Stimulated activated CD4-positive, alpha-beta T cell treated with anti-CD3 and anti-CD28 coated beads, Interleukin-1b, Interleukin-23, amount 100 ng/mL, for 1 hour (primary cell): ENCODE data around the gene UBL5.
"Not testable (repeated sequence)": the region's sequence is repeated elsewhere in the genome, so short reads cannot be mapped to it uniquely, and the experiment has no call there.

Source experiments
- DNase-seq, 2 donors: peaks; one replicate each; pipeline ENCODE4 v3.0.0-alpha.2; 2020; ENCODE audit warnings: low read depth in 2 of 2

UBL5 gene

DNA sequence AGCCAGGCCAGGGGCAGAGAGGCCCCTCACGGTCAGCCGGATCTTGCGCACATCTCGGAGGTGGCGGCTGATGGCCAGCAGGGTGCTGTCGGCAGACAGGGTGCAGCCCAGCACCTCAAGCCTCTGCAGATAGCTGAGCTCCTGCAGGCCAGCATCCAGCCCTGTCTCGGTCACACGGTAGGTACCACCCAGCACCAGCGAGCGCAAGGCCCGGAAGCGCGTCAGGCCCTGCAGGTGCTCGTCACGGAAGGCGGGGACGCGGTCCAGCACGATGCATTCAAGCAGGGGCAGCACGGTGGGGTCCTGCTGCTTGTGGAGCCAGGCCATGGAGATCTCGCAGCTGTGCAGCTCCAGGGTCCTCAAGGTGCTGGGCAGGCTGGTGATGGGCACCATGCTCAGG, 16.6 kb upstream of the UBL5 start:
- DNase-seq = no peak

GRCh38 chr19:9818175-9818733, 9.5 kb upstream of the UBL5 start:
- no peak for DNase-seq

DNA sequence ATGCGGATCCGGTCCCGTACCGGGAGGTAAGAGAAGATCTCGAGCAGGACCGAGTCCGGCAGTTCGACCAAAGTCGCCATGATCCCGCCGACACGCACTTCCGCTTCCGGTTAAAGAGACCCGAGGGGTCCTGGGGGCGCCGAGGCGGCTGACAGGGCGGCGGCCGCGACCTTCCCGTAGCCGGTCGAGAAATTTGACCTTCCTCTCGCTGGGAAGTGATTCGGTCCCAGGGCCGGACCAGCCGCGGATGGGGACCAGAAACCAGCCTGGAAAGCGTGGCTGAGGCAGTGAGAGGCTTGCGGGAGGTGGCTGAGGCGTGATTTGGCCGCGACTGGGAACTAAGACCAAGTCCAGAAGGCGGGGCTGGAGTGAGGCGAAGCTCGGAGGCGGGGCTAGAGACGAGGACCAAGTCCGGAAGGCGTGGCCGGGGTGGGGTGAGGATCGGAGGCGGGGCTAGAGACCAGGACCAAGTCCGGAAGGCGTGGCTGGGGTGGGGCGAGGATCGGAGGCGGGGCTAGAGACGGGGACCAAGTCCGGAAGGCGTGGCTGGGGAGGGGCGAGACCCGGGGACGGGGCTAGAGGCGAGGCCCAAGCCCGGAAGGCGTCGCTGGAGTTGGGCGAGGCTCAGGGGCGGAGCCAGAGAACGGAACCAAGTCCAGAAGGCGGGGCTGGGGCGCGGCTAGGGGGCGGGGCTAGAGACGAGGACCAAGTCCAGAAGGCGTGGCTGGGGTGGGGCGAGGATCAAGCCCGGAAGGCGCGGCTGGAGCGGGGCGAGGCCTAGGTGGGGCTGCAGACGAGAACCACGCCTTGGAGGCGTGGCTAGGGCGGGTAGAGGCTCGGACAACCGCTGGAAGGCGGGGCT, 8.8 kb upstream of the UBL5 start, which contains the start of gene FBXL12:
TSS of gene FBXL12 (minus strand) at position 346 of the 862 bp plus-strand sequence. CDS start at position 80, 266 bp downstream.
- DNase-seq = peak; percentile 100

GRCh38 chr19:9819596-9819909, 8.2 kb upstream of the UBL5 start:
- no peak for DNase-seq

DNA sequence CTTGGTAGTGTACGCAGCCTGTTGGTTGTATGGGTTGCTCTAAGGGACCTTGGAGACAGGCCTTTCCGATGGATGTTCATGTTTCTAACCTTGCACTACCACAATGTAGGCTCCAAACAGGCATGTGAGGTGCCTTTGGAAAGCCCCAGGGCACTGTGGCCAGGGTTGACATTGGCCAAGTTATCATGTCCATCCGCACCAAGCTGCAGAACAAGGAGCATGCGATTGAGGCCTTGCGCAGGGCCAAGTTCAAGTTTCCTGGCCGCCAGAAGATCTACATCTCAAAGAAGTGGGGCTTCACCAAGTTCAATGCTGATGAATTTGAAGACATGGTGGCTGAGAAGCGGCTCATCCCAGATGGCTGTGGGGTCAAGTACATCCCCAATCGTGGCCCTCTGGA, 7.7 kb upstream of the UBL5 start:
- DNase-seq = not testable (repeated sequence)

DNA sequence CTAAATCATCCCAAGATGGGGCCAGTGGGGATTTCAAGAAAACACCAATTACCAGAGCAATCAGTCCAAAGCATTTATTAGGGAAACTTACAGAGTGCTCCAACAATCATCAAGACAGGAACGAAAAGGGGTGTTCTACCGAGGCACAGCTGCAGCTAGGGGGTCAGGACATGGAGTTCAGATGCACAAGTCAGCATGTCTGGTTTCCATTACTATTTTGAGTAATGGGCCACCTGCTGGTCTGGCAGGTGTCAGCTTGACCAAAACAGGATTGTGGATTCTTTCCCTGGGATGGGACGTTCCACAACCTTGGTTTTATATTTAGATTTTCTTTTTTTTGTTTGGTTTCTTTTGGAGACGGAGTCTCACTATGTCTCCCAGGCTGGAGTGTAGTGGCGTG, 3.9 kb upstream of the UBL5 start:
- no peak for DNase-seq

- DNase-seq = no peak
These were observed 889 bp downstream of the UBL5 start for GRCh38 chr19:9828551-9829063.

DNA sequence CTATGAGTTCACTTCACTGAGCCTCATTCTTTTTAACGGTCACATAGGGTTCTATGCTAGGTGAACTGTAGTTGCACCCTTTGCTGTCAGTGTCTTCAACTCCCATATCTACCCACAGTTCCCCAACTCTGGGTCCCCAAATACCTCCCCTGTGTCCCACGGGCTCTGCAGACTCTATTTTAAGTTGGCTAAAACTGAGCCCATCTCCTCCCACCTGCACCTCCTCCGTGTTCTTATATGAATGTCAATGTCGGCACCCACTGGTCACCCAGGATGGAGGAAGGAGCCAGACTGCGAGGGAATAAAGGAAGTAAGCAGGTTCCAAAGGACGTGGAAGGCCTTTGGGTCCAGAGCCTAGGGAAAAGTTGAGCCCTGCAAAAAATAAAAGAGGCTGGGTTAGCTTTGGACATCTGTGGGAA, 6.6 kb downstream of the UBL5 start:
- DNase-seq = no peak

DNA sequence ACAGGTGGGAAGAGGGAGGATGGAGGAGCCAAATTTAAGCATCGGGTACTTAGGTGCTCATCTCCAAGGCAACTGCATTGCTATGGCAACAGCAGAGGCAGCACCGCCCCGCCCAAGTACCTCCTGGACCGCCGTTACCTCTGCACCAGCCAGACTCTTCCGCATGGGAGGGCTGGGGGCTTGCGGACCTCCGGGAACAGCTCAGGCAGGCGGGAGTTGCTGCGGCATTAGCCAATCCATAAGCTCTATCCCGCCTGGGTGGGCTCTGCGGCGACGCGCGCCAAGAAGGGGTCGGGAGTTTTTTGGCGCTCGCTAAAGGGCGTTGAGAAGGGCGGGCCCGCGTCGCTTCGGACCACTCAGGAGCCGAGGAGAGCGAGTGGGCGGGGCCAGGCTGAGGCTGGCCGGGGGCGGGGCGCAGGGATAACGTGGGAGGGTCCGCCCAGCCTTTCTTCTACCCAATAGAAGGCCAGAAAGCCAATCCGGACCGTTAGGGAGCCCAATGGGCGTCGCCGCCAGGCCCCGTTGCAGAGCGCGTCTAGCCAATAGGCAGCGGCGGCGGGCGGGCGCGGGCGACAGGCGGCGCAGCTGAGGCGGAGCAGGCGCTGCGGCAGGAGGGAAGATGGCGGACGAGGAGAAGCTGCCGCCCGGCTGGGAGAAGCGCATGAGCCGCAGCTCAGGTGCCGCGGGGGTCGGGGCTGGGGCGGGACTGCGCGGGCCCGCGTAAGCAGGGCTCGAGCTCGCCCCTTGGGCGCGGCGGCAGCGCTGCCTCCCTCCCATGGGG, 7.2 kb downstream of the UBL5 start, which contains the start of gene PIN1:
TSS of gene PIN1 (plus strand) at position 593 of the 781 bp plus-strand sequence. CDS start at position 620, 27 bp downstream.
- DNase-seq = peak; percentile 97 to 98

DNA sequence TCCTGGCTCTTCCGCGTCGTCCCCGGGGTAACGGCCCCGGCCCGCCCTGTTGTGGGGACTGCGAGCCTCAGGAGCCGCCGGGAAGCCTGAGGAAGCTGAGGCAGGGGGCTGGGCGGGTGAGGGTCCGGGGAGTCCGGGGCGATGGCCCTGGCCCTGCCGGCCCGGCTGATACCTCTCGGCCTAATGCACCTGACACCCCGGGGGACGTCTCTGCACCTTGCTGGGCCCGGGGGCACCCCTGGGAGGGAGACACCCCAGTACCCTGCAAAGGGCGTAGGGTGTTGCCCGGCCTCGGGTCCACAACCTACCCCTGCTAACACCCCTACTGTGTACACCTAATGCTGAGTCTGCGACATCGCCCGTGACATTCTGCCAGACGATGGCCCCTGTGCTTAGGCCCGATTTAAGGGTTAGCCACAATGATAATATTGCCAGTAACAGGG, 7.8 kb downstream of the UBL5 start:
- no peak for DNase-seq

- DNase-seq = no peak
These were observed 8.3 kb downstream of the UBL5 start for GRCh38 chr19:9836021-9836420.

DNA sequence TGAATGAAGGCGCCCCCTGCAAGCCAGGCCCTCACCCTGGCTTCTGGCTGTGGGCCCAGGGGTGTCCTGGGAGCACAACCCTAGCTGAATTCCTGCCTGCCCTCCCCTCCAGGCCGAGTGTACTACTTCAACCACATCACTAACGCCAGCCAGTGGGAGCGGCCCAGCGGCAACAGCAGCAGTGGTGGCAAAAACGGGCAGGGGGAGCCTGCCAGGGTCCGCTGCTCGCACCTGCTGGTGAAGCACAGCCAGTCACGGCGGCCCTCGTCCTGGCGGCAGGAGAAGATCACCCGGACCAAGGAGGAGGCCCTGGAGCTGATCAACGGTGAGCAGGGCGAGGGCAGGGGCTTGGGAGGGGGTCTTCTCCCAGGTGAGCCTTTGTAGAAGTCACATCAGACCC, 10.6 kb downstream of the UBL5 start:
- no peak for DNase-seq

DNA sequence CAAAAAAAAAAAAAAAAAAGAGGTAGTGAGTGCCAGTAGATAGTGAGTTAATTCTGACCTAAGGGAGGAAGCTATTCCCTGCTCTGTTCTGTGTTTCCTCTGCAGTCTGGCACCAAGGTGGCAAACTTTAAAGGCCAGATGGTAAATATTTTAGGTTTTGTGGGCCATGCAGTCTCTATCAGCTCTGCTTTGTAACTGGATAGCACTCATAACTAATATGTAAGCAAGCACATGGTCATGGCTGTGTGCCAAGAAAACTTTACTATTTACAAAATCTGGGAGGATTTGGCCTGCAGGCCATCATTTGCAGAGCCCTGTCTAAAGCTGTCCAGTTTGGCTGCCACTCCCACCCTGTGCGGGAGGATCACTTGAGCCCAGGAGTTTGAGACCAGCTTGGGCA, 11.7 kb downstream of the UBL5 start:
- no peak for DNase-seq

- no peak for DNase-seq
These were observed 15.3 kb downstream of the UBL5 start for GRCh38 chr19:9842834-9843625.

GRCh38 chr19:9843626-9844273, 16.0 kb downstream of the UBL5 start:
- not testable (repeated sequence) for DNase-seq

- no peak for DNase-seq
These were observed 19.5 kb downstream of the UBL5 start for GRCh38 chr19:9847087-9847671.

DNA sequence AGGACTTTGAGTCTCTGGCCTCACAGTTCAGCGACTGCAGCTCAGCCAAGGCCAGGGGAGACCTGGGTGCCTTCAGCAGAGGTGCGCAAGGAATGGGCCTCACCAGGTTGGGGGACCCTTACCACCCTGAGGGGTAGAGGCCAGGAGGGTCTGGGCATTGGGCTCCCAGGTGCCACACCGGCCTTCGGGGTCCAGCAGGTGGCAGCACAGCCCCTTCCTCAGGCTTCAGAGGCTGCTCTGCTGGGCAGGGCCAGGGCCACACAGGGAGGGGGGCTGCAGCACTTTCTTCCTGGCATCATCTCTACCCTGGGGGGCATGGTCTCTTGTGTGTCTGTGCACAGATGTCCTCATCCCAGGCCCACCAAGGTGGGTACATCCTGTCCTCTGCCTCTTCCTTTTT, 20.3 kb downstream of the UBL5 start:
- peak in 1 of 2 donors; percentile 28 for DNase-seq

- no peak for DNase-seq
These were observed 21.0 kb downstream of the UBL5 start for GRCh38 chr19:9848762-9849161.

DNA sequence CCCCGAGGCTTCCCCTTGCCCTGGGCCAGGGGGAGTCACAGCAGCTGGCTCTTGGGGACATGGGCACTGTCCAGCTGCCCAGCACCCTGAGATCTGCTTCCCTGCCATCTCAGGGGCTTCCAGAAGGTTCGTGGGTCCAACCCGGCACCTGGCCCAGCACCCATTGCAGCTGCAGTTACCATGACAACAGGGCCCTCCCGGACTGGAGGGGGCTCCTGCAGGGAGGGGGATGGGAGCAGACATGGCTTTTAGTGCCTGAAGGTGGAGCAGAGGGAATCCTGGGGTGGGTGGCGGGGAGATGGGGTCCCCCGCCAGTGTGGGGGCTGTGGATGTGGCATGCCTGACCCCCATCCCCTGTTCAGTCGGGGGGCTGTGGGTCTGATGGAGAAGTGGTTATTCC, 22.1 kb downstream of the UBL5 start:
- DNase-seq = no peak

GRCh38 chr19:9850235-9850959, 22.7 kb downstream of the UBL5 start:
- no peak for DNase-seq
